ENCODE data around the gene IL10RB.
"Not testable (repeated sequence)": the region's sequence is repeated elsewhere in the genome, so short reads cannot be mapped to it uniquely, and the experiment has no call there.

Gene IL10RB

GRCh38 chr21:33308586-33309490 is 42.7 kb downstream of the IL10RB start:
- Histone ChIP-seq H3K27me3 (ENCODE audit: control insufficient read depth, insufficient read depth, low read length) (peaks cover 11% of the 10 kb centered on the region), H3K4me2 (ENCODE audit: low read length) (no peak overlapping the region), H3K4me1 (ENCODE audit: control insufficient read depth, insufficient read depth, low read length) (no peaks in the 10 kb centered on the region), H3K4me3 (ENCODE audit: low read length) (no peak overlapping the region), H3K9me3 (replicated peaks; ENCODE audit: low read length) (no peaks in the 10 kb centered on the region), H3K36me3 (ENCODE audit: insufficient read depth, low read length) (no peaks in the 10 kb centered on the region), H3K9ac (ENCODE audit: low read depth, low read length) (no peak overlapping the region)

DNA sequence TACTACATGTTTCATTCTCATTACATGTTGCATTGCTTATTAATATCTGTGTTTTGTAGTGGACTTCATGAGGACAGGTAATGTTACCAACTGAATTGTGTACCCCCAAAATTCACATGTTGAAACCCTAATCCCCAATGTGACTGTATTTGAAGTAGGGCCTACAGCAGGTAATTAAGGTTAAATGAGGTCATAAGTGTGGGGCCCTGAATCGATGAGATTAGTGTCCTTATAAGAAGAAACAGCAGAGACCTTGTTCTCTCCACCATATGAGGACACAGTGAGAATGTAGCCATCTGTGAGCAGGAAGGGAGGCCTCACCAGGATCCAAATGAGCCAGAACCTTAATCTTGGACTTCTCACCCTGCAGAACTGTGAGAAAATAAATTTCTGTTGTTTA is 43.6 kb downstream of the IL10RB start:
- H3K36me3 ChIP-seq (ENCODE audit: insufficient read depth, low read length): no peaks in the 10 kb centered on the region
- H3K9me3 ChIP-seq (replicated peaks; ENCODE audit: low read length): no peaks in the 10 kb centered on the region
- peaks cover 19% of the 10 kb centered on the region for H3K27me3 ChIP-seq (ENCODE audit: control insufficient read depth, insufficient read depth, low read length)
- H3K4me3 ChIP-seq (ENCODE audit: low read length): no peak overlapping the region
- no peak overlapping the region for H3K9ac ChIP-seq (ENCODE audit: low read depth, low read length)
- H3K4me2 ChIP-seq (ENCODE audit: low read length): no peak overlapping the region
- H3K4me1 ChIP-seq (ENCODE audit: control insufficient read depth, insufficient read depth, low read length): no peaks in the 10 kb centered on the region

- no peaks in the 10 kb centered on the region for H3K36me3 ChIP-seq (ENCODE audit: insufficient read depth, low read length)
- H3K9me3 ChIP-seq (replicated peaks; ENCODE audit: low read length): no peaks in the 10 kb centered on the region
- H3K27me3 ChIP-seq (ENCODE audit: control insufficient read depth, insufficient read depth, low read length): peaks cover 42% of the 10 kb centered on the region
- H3K4me1 ChIP-seq (ENCODE audit: control insufficient read depth, insufficient read depth, low read length): no peaks in the 10 kb centered on the region
- H3K4me2 ChIP-seq (ENCODE audit: low read length): no peak overlapping the region
- no peak overlapping the region for H3K4me3 ChIP-seq (ENCODE audit: low read length)
- H3K9ac ChIP-seq (ENCODE audit: low read depth, low read length): no peak overlapping the region
Measured at GRCh38 chr21:33312121-33312520, 46.0 kb downstream of the IL10RB start.

DNA sequence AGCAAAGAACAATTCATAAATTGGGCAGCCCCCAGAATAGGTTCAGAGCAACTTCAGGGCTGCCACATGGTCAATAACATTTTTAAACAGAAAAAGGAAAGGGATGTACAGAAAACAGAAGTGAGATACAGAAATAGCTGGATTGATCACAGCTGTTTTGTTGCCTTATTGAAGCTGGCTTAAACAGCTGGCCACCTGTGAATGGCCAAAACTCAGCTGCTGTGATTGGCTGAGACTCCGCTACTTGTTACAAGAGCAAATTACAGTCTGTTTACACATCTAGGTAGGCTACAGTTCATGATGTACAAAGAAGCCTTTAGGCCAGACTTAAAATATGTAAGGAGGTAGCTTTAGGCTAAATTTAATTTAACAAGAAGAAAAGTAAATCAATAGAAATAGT is 47.0 kb downstream of the IL10RB start:
- H3K9me3 ChIP-seq (replicated peaks; ENCODE audit: low read length): no peaks in the 10 kb centered on the region
- no peak overlapping the region for H3K4me2 ChIP-seq (ENCODE audit: low read length)
- no peaks in the 10 kb centered on the region for H3K4me1 ChIP-seq (ENCODE audit: control insufficient read depth, insufficient read depth, low read length)
- H3K9ac ChIP-seq (ENCODE audit: low read depth, low read length): no peak overlapping the region
- no peak overlapping the region for H3K4me3 ChIP-seq (ENCODE audit: low read length)
- H3K27me3 ChIP-seq (ENCODE audit: control insufficient read depth, insufficient read depth, low read length): peaks cover 53% of the 10 kb centered on the region
- no peaks in the 10 kb centered on the region for H3K36me3 ChIP-seq (ENCODE audit: insufficient read depth, low read length)

DNA sequence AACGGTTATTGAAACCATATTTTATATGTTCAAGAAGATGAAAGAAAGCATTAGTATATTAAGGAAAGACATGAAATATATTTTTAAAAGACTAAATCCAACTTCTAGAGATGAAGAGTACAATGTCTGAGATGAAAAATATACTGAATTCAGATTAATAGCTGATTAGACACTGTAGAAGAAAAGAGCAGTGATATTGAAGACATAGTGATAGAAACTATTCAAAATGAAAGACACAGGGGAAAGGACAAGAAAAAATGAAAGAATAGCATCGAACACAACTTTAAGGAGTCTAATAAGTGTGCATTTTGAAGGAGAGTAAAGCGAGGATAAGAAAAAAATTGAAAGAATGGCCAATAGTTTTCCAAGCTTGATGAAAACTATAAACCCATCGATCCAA is 47.4 kb downstream of the IL10RB start:
- no peaks in the 10 kb centered on the region for H3K9me3 ChIP-seq (replicated peaks; ENCODE audit: low read length)
- peaks cover 57% of the 10 kb centered on the region for H3K27me3 ChIP-seq (ENCODE audit: control insufficient read depth, insufficient read depth, low read length)
- H3K9ac ChIP-seq (ENCODE audit: low read depth, low read length): no peak overlapping the region
- no peaks in the 10 kb centered on the region for H3K36me3 ChIP-seq (ENCODE audit: insufficient read depth, low read length)
- no peak overlapping the region for H3K4me2 ChIP-seq (ENCODE audit: low read length)
- no peak overlapping the region for H3K4me3 ChIP-seq (ENCODE audit: low read length)
- H3K4me1 ChIP-seq (ENCODE audit: control insufficient read depth, insufficient read depth, low read length): no peaks in the 10 kb centered on the region

DNA sequence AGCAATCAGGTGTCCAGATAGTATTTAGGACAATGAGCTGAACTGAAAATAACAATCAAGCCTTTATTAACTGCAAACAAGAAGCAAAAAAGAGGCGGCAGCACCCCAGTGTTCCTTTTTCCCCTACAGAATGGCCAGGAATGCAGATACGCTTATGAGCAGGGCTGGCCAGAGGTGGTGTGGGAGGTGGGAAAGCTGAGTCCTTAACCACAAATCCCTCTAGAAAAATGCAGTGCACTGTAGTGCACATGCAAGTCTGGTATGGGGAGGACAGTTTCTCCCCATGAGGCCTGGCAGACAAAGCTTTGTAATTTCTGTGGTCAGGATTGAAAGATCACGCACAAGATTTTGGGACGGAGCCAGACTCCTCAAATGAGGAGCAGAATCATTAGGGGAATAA is 47.9 kb downstream of the IL10RB start:
- no peaks in the 10 kb centered on the region for H3K9me3 ChIP-seq (replicated peaks; ENCODE audit: low read length)
- H3K27me3 ChIP-seq (ENCODE audit: control insufficient read depth, insufficient read depth, low read length): peaks cover 57% of the 10 kb centered on the region
- H3K4me2 ChIP-seq (ENCODE audit: low read length): no peak overlapping the region

DNA sequence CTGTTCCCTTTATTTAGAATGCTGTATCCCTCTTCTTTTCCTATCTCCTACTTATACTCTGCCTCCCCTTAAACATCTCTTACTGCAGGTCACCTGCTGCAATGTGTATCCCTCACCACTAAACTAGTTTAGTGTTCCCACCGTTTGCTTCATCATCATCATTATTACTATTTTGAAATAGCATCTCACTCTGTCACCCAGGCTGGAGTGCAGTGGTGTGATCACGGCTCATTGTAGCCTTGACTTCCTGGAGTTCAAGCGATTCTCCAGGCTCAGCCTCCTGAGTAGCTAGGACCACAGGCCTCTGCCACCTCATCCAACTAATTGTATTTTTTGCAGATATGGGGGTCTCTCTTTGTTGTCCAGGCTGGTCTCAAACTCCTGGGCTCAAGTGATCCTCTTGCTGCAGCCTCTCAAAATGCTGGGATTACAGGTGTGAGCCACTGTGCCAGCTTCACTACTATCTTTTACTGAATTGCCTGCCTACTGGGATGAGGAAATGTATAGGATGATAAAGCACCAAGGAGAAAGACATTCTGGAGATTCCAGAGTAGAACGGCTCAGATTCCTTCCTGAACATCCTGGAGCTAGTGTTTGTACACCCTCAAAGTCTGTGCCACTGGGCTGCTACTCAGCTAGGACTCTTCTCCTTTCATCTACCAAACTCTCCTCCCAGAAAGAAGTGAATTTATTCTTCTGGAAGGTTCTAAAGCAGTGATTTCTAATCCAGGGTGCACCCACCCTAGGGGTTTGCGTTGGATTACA is 50.0 kb downstream of the IL10RB start:
- Histone ChIP-seq H3K9ac (ENCODE audit: low read depth, low read length) (no peak overlapping the region), H3K9me3 (replicated peaks; ENCODE audit: low read length) (no peaks in the 10 kb centered on the region), H3K4me3 (ENCODE audit: low read length) (no peak overlapping the region), H3K27me3 (ENCODE audit: control insufficient read depth, insufficient read depth, low read length) (peaks cover 61% of the 10 kb centered on the region), H3K4me1 (ENCODE audit: control insufficient read depth, insufficient read depth, low read length) (no peaks in the 10 kb centered on the region), H3K4me2 (ENCODE audit: low read length) (no peak overlapping the region), H3K36me3 (ENCODE audit: insufficient read depth, low read length) (no peaks in the 10 kb centered on the region)

More for the DNA sequence above, 47.9 kb downstream of the IL10RB start:
- no peak overlapping the region for H3K4me3 ChIP-seq (ENCODE audit: low read length)
- H3K4me1 ChIP-seq (ENCODE audit: control insufficient read depth, insufficient read depth, low read length): no peaks in the 10 kb centered on the region
- no peaks in the 10 kb centered on the region for H3K36me3 ChIP-seq (ENCODE audit: insufficient read depth, low read length)
- no peak overlapping the region for H3K9ac ChIP-seq (ENCODE audit: low read depth, low read length)

GRCh38 chr21:33317145-33317544 is 51.0 kb downstream of the IL10RB start:
- Histone ChIP-seq H3K9me3 (replicated peaks; ENCODE audit: low read length) (no peaks in the 10 kb centered on the region), H3K4me2 (ENCODE audit: low read length) (no peak overlapping the region), H3K36me3 (ENCODE audit: insufficient read depth, low read length) (no peaks in the 10 kb centered on the region), H3K4me3 (ENCODE audit: low read length) (no peak overlapping the region), H3K27me3 (ENCODE audit: control insufficient read depth, insufficient read depth, low read length) (peaks cover 58% of the 10 kb centered on the region), H3K4me1 (ENCODE audit: control insufficient read depth, insufficient read depth, low read length) (no peaks in the 10 kb centered on the region), H3K9ac (ENCODE audit: low read depth, low read length) (no peak overlapping the region)

DNA sequence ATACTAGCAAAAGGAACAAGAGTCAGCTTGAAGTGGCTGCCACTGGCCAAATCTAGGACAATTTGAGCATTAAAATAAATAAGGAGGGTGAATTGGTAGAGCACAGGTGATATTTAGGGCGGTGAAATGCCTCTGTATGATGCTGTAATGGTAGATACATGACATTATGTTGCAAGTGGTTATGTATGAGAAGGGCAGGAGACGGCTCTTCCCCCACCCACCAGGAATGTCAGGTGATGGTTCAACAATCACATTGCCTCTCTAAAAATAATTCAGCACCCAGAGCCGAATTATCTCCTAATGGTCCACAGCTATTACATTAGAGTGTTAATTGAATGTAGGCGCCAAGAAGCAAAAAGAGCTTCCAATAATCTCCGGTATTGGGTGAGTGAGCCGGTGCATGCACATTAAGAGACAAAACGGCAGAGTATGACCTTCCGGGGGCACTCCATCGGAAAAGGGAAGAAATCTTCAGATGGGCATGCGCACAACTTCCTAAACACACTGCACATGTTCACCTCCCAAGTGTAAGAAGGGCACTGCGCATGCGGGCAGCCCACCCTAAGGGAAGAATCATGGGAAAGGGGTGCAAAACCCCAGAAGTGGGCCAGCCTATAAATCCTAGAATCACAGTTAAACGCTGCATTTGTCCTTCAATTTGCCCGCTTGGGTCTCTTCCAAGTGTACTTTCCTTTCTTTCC is 51.8 kb downstream of the IL10RB start:
- Histone ChIP-seq H3K4me2 (ENCODE audit: low read length) (no peak overlapping the region), H3K9me3 (replicated peaks; ENCODE audit: low read length) (no peaks in the 10 kb centered on the region), H3K36me3 (ENCODE audit: insufficient read depth, low read length) (no peaks in the 10 kb centered on the region), H3K4me1 (ENCODE audit: control insufficient read depth, insufficient read depth, low read length) (no peaks in the 10 kb centered on the region), H3K9ac (ENCODE audit: low read depth, low read length) (no peak overlapping the region), H3K4me3 (ENCODE audit: low read length) (no peak overlapping the region), H3K27me3 (ENCODE audit: control insufficient read depth, insufficient read depth, low read length) (peaks cover 58% of the 10 kb centered on the region)

- H3K9me3 ChIP-seq (replicated peaks; ENCODE audit: low read length): not testable (repeated sequence)
Measured at GRCh38 chr21:33321005-33321404, 54.8 kb downstream of the IL10RB start.

DNA sequence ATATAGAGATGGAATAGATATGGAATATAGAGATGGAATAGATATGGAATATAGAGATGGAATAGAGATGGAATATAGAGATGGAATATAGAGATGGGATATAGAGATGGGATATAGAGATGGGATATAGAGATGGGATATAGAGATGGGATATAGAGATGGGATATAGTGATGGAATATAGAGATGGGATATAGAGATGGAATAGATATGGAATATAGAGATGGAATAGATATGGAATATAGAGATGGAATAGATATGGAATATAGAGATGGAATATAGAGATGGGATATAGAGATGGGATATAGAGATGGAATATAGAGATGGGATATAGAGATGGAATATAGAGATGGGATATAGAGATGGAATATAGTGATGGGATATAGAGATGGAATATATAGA is 57.4 kb downstream of the IL10RB start:
- H3K4me3 ChIP-seq (ENCODE audit: low read length); H3K9me3 ChIP-seq (replicated peaks; ENCODE audit: low read length); H3K27me3 ChIP-seq (ENCODE audit: control insufficient read depth, insufficient read depth, low read length); H3K36me3 ChIP-seq (ENCODE audit: insufficient read depth, low read length); H3K4me1 ChIP-seq (ENCODE audit: control insufficient read depth, insufficient read depth, low read length): not testable (repeated sequence)
- H3K9ac ChIP-seq (ENCODE audit: low read depth, low read length): peak overlapping the region; percentile 94
- peak overlapping the region; percentile 97 for H3K4me2 ChIP-seq (ENCODE audit: low read length)

More at GRCh38 chr21:33321005-33321404, 54.8 kb downstream of the IL10RB start:
- H3K27me3 ChIP-seq (ENCODE audit: control insufficient read depth, insufficient read depth, low read length): peaks cover 30% of the 10 kb centered on the region
- not testable (repeated sequence) for H3K36me3 ChIP-seq (ENCODE audit: insufficient read depth, low read length); H3K9ac ChIP-seq (ENCODE audit: low read depth, low read length); H3K4me2 ChIP-seq (ENCODE audit: low read length); H3K4me3 ChIP-seq (ENCODE audit: low read length); H3K4me1 ChIP-seq (ENCODE audit: control insufficient read depth, insufficient read depth, low read length)
